DOHH2 (cell line): ENCODE data around the gene CDK14.

Experiments used
- H3F3A ChIP-seq: fragments of 200-600 bp; sonication (generic), shearing (Covaris generic); 2 replicates; pipeline ENCODE4 v1.6.0; 2016; ENCODE audit warnings: antibody characterized with exemption, mild to moderate bottlenecking; ENCODE audit not compliant: control insufficient read depth, insufficient read depth
- H3K27ac ChIP-seq: fragments of 200-600 bp; sonication (generic); 2 replicates; pipeline ENCODE4 v1.5.1; 2014; ENCODE audit warnings: low read depth, mild to moderate bottlenecking, low read length, moderate library complexity
- H3K27me3 ChIP-seq: fragments of 200-600 bp; sonication (generic); 2 replicates; pipeline ENCODE4 v1.6.1; 2014; ENCODE audit warnings: mild to moderate bottlenecking, low read length, mixed read lengths; ENCODE audit not compliant: control insufficient read depth
- H3K36me3 ChIP-seq: fragments of 200-600 bp; sonication (generic); 2 replicates; pipeline ENCODE4 v1.6.1; 2014; ENCODE audit warnings: mild to moderate bottlenecking, low read length, moderate library complexity, mixed read lengths; ENCODE audit not compliant: control insufficient read depth
- H3K4me1 ChIP-seq: fragments of 200-600 bp; sonication (generic); 2 replicates; pipeline ENCODE4 v1.6.1; 2014; ENCODE audit warnings: mild to moderate bottlenecking, low read length, mixed read lengths; ENCODE audit not compliant: control insufficient read depth
- H3K4me2 ChIP-seq: fragments of 200-600 bp; sonication (generic); 2 replicates; pipeline ENCODE4 v1.6.0; 2014; ENCODE audit warnings: mild to moderate bottlenecking, low read length, moderate library complexity
- H3K4me3 ChIP-seq: fragments of 200-600 bp; sonication (generic); 2 replicates; pipeline ENCODE4 v1.5.1; 2014; ENCODE audit warnings: mild to moderate bottlenecking, low read length, mixed read lengths
- H3K79me2 ChIP-seq: fragments of 200-600 bp; sonication (generic); 2 replicates; pipeline ENCODE4 v1.6.1; 2014; ENCODE audit warnings: mild to moderate bottlenecking, low read length, mixed read lengths; ENCODE audit not compliant: control insufficient read depth
- H3K9me2 ChIP-seq: fragments of 200-600 bp; sonication (generic); replicated peaks from 2 replicates; pipeline ENCODE4 v1.6.1; 2014; ENCODE audit warnings: mild to moderate bottlenecking, low read length, mixed read lengths; ENCODE audit not compliant: control insufficient read depth
- H3K9me3 ChIP-seq: fragments of 200-600 bp; sonication (generic); 2 replicates; pipeline ENCODE4 v1.6.1; 2014; ENCODE audit warnings: antibody characterized with exemption, low read length, mixed read lengths; ENCODE audit not compliant: control insufficient read depth, insufficient read depth
- H4K20me1 ChIP-seq: fragments of 200-600 bp; sonication (generic); 2 replicates; pipeline ENCODE4 v1.6.0; 2014; ENCODE audit warnings: low read depth, mild to moderate bottlenecking, antibody characterized with exemption, low read length, moderate library complexity; ENCODE audit not compliant: control insufficient read depth, insufficient read depth
- EZH2phosphoT487 ChIP-seq: fragments of 200-600 bp; sonication (generic); IDR thresholded peaks from 2 replicates; pipeline ENCODE4 v1.6.1; 2017; ENCODE audit warnings: borderline replicate concordance, mild to moderate bottlenecking, antibody characterized with exemption, low read length, moderate library complexity, mixed read lengths
- TF ChIP-seq, protein P1 (sequence below): fragments of 200-600 bp; sonication (generic); IDR thresholded peaks from one replicate; pipeline ENCODE4 v1.5.1; 2014; ENCODE audit warnings: antibody characterized with exemption, mild to moderate bottlenecking, low read depth, low read length; ENCODE audit not compliant: poor library complexity, severe bottlenecking

CDK14 gene

DNA sequence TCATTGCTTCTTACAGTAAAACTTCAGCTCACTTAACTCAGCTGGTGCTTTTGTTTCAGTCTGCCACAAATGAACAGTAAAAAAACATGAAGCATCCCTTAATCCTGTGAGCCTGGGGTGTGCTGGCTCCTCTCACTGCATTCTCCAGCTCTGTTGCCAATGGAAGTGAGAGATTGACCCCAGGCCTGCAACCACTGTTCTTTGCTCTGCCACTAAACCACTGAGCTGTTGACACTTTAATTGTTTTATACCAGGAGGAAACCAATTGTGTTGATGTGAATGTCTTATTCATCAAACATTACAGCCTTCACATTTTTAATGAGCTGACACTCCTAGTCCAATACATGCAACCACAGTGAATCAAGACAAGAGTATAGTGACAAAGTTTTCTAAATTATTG is 598.7 kb downstream of the CDK14 start:
- H3K27ac ChIP-seq = no peak overlapping the region
- H3K9me2 ChIP-seq = no peaks in the 10 kb centered on the region
- no peaks in the 10 kb centered on the region for H3K4me1 ChIP-seq
- H3K36me3 ChIP-seq = no peaks in the 10 kb centered on the region
- no peaks in the 10 kb centered on the region for H3K9me3 ChIP-seq
- no peaks in the 10 kb centered on the region for H3K27me3 ChIP-seq
- H3K4me2 ChIP-seq = no peak overlapping the region
- H3K79me2 ChIP-seq = no peaks in the 10 kb centered on the region
- H3K4me3 ChIP-seq = no peak overlapping the region
- H3F3A ChIP-seq = no peaks in the 10 kb centered on the region
- H4K20me1 ChIP-seq = no peaks in the 10 kb centered on the region
- TF ChIP-seq, protein P1, sequence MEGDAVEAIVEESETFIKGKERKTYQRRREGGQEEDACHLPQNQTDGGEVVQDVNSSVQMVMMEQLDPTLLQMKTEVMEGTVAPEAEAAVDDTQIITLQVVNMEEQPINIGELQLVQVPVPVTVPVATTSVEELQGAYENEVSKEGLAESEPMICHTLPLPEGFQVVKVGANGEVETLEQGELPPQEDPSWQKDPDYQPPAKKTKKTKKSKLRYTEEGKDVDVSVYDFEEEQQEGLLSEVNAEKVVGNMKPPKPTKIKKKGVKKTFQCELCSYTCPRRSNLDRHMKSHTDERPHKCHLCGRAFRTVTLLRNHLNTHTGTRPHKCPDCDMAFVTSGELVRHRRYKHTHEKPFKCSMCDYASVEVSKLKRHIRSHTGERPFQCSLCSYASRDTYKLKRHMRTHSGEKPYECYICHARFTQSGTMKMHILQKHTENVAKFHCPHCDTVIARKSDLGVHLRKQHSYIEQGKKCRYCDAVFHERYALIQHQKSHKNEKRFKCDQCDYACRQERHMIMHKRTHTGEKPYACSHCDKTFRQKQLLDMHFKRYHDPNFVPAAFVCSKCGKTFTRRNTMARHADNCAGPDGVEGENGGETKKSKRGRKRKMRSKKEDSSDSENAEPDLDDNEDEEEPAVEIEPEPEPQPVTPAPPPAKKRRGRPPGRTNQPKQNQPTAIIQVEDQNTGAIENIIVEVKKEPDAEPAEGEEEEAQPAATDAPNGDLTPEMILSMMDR = no peak
- no peak for TF ChIP-seq EZH2phosphoT487

DNA sequence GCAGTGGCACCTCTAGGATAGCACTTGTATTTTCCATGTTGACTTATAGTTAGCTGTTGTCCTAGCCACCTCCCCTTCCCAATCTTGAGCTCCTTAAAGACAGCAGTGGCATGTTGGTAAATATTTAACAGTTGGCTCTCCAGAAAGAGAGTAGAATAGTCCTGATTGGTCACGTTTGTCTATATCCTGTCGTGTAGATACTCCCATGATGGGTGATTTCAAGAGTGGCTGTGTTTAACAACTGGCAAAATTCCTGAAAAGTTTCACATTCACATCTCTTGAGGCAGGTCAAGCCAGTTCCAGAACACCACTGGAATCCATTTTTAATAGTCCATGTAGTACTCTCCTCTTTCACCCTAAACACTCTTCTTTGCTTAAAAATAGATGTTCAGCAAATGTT is 599.9 kb downstream of the CDK14 start:
- Histone ChIP-seq H3K4me1 (no peaks in the 10 kb centered on the region), H3F3A (no peaks in the 10 kb centered on the region), H3K9me3 (no peaks in the 10 kb centered on the region), H3K4me3 (no peak overlapping the region), H3K4me2 (no peak overlapping the region), H4K20me1 (no peaks in the 10 kb centered on the region), H3K27me3 (no peaks in the 10 kb centered on the region), H3K27ac (no peak overlapping the region), H3K79me2 (no peaks in the 10 kb centered on the region), H3K36me3 (no peaks in the 10 kb centered on the region), H3K9me2 (no peaks in the 10 kb centered on the region)
- no peak for TF ChIP-seq EZH2phosphoT487
- TF ChIP-seq, protein P1 = no peak

DNA sequence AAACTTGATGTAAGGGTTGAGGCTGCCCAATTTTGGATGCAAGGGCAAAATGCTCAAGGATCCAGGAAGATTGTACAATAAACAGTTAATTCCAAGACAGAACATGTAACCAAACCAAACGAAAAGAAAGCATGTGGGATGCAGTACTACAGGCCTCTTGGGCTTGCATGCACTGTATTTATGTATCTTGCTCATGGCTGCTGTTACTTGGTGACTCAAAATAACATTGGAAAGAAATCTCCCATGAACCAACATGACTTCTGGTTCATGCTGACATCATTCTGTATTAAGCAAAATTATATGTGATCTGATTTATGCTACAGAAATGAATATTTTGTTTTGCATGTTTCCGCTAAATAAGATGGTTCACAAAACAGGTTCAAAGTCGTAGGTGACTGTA is 602.2 kb downstream of the CDK14 start:
- Histone ChIP-seq H3K4me1 (peaks cover 6% of the 10 kb centered on the region), H3K4me2 (no peak overlapping the region), H3K9me2 (no peaks in the 10 kb centered on the region), H3K9me3 (no peaks in the 10 kb centered on the region), H3K27me3 (no peaks in the 10 kb centered on the region), H3K27ac (no peak overlapping the region), H3F3A (no peaks in the 10 kb centered on the region), H3K36me3 (no peaks in the 10 kb centered on the region), H3K79me2 (no peaks in the 10 kb centered on the region), H3K4me3 (no peak overlapping the region), H4K20me1 (no peaks in the 10 kb centered on the region)
- TF ChIP-seq, protein P1 = no peak
- no peak for TF ChIP-seq EZH2phosphoT487

DNA sequence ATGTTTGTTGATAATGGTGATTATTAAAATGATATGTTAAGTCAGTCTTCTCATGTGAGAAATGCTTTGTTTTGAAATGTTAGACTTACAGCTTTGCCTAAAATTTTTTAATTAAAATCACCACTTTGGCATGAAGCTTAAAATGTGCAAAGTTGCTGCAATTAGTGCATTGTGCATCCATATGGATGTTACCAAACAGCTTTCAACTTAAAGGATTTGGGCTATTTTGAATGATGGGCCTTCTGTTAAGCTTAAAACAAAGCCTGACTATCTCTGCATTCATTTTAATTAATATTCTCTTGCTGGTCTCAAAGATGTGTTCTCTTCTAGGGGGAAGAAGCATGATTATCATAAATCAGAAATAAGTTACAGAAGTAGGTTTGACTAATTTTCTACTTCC is 603.5 kb downstream of the CDK14 start:
- TF ChIP-seq, protein P1 = no peak
- TF ChIP-seq EZH2phosphoT487 = no peak
- peaks cover 6% of the 10 kb centered on the region for H3K4me1 ChIP-seq

More for the DNA sequence above, 603.5 kb downstream of the CDK14 start:
- no peaks in the 10 kb centered on the region for H4K20me1 ChIP-seq
- no peaks in the 10 kb centered on the region for H3K79me2 ChIP-seq
- H3K4me2 ChIP-seq = no peak overlapping the region
- H3K36me3 ChIP-seq = no peaks in the 10 kb centered on the region
- H3K9me2 ChIP-seq = no peaks in the 10 kb centered on the region
- H3K27me3 ChIP-seq = no peaks in the 10 kb centered on the region
- no peaks in the 10 kb centered on the region for H3K9me3 ChIP-seq
- no peak overlapping the region for H3K4me3 ChIP-seq
- H3F3A ChIP-seq = no peaks in the 10 kb centered on the region
- H3K27ac ChIP-seq = no peak overlapping the region
